T follicular helper cell (primary cell): Measurements from ENCODE around the gene KCNJ10.

Experiments used
- DNase-seq: peaks from one replicate; pipeline ENCODE4 v3.0.0-alpha.2; 2020; ENCODE audit warnings: low read depth

Gene KCNJ10

DNA sequence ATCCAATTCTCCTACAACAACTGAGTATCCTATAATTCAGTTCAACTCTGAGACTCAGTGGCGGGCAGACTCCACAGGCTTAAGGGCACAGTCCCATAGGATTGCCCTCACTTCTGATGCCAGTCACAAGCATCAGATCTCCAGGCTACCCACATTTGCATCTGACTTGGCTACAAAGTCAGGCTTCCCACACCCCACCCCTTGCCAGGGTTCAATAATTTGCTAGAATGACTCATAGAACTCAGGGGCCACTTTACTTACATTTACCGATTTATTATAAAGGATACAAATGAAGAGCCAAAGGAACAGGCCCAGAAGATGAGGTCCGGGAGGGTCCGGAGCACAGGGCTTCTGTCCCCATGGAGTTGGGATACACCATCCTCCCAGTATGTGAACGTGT is 80.0 kb downstream of the KCNJ10 start:
- no peak for DNase-seq

DNA sequence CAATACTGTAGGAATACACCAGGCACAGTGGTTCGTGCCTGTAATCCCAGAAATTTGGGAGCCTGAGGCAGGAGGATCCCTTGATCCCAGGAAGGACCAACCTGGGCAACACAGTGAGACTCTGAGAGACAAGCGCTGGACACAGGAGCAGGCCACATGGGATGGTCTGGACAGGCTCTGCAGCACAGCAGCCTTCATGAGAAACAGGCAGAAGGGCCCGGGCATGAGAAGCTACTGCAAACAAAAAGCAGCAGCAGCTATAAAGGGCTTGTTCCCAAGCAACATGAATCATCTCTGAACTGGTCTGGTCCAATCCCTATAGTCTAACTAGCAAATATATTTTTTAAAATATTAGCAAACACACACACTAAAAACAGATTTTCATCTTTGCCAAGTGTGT is 80.4 kb downstream of the KCNJ10 start:
- no peak for DNase-seq

DNA sequence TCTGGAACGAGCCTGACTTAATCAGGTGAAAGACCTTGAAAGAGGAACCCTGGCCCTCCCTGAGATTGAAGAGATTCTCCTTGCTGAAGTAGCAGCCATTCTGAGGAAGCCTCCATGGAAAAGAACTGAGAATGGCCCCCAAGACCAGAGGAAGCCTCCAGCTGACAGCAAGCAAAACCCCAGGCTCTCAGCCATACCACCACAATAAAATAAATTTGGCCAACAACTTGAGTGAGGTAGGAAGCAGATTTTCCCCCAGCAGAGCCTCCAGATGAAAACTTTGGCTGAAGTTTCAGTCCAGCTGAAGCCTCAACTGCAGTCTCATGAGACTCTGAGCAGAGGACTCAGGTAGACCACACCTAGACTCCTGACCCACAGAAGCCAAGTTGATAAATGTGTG is 82.0 kb downstream of the KCNJ10 start:
- DNase-seq, result no peak

DNA sequence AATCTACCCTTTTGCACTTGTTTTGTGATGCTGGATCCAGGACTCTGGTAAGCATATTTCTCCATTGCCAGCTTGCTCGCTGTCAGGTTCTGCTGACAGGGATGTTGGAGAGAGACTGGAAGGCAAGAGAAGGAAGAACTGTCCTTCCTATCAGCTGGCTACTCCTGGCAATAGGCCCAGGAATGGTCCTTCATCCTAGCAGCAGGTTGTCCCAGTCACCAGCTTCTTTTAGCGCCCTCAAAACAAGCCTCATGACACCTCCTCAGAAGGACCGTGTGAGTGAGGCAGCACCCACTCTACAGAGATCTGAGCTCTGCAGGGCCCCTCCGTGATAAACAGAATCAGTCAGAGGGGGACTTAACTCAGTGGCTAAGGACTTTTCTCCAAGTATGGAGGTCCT is 82.8 kb downstream of the KCNJ10 start:
- no peak for DNase-seq

DNA sequence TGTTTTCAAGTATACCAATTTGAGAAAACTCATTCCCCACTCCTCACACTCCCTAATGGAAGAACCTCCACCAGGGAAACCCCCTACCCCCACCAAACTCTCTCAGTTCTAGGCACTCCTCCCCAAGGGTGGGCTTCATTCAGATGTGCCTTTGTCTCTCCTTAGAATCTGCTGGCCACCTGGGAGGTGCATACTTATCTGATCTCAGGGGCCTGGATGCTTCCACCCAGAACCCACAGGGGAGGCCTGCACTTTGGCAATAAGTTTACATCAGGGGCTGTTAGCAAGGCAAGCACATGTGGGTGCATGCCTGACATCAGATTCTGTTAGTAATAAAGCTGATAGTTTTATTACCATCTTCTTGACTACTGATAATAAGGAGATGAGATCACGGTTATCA is 83.4 kb downstream of the KCNJ10 start:
- DNase-seq, result no peak

DNA sequence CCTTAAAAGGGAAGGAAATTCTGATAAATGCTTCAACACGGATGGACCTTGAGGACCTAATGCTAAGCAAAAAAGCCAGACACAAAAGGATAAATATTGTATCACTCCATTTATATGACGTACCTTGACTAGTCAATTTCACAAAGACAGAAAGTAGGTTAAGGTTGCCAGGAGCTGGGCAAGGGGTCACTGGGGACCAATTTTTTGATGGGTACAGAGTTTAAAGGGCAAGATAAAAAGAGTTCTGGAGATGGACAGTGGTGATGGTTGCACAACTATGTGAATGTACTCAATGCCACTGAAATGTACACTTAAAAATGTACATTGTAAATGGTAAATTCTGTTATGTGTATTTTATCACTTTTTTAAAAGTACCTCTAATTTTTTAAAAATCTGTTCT is 83.9 kb downstream of the KCNJ10 start:
- no peak for DNase-seq

DNA sequence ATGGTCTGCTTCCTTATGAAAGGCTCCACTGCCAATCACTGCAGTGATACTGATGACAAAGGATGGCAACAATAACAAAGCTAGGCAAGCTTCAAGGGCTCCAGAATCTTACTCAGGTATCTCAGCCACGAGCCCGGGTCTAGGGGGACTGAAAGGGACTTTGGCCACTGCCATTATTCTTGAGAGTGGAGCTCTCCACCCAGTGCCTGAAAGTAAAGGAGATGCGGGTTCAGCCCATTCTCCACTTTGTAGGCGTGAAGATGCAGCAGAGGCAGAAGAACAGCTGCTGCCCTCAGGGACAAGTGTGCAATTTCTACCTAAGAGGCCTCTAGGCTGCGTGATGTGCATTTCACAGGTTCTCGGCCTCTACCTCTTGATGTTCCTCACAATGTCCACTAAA is 84.5 kb downstream of the KCNJ10 start:
- no peak for DNase-seq

DNA sequence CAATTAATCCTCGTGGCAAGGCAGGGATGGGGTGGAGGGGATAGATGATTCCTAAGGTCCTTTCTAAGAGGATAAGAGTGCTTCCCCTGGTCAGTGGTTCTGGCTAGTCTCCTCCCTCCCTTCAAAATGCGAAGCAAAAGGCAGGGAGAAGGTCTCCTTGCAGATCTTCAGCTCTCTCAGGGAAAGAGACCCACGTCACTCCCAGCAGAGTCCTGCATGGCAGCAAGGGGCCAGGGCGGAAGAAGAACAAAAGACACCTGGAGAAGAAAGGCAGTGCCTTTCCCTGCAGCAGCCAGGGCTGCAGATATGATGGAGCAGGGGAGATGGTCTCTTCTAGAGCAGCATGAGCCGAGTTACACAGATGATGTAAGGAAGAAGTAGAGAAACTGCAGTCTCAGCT is 86.3 kb downstream of the KCNJ10 start:
- no peak for DNase-seq

DNA sequence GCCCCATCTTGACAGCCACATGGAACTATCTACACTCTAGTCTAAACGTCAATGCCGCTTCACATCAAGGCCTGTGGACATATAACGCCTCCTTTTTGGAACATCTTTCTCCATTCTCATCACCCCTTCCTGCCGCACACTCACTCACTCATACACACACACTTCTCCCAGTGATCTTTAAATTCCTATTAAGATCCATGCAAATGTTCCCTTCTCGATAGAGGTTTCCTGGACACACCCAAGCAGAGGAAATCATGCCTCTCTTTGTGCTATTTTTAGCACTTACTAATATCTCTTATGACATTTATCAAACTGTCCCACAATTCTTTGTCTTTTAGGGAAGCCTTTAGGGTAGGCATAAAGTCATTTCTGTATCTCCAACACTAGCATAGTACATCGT is 87.7 kb downstream of the KCNJ10 start:
- no peak for DNase-seq

DNA sequence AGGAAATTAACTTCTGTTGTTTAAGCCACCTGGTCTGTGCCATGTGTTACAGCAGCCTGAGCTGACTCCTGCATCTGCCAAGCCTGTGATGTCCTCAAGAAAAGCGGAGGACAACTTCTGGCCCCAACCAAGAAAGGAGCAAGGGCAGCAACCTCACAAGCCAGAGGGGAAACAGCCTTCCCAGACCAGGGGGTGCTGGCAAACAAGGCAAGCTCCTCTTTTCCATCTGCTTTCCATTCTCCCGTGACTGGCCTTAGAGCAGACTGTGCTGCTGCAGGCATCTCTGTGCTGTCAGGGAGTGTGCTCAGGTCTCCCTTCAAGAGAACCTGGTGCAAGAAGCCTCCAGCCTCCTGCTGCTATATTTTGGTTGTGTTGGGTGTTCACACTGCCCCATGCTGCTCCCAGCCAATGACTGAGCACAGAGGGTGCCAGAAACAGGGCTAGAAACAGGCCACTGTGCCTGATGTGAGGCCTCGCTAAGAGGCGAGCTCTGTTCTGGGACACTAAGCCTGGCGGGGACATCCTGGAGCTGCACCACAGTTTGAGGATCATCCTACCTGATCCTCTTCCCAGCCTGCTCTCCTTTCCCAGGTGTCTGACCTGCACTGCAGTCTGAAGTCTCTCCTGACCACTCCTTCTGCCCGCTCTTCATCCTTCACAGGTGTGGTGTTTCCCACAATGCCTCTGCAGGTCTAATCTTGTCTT is 88.5 kb downstream of the KCNJ10 start:
- DNase-seq, result no peak

DNA sequence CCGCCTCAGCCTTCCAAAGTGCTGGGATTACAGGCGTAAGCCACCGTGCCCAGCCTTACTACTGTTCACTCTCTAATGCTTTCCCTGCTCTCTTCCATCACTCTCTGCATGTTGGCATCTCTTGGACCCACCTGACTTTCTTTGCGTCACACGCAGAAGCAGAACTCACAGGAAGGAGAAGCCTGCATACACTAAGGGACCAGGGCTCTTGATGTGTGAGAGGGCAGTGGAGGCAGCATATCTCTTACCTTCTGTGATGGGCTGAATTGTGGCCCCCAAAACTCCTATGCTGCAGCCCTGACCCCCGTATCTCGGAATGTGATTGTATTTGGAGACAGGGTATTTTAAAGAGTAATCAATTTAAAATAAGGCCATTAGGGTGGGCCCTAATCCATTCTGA is 89.2 kb downstream of the KCNJ10 start:
- DNase-seq, result no peak

DNA sequence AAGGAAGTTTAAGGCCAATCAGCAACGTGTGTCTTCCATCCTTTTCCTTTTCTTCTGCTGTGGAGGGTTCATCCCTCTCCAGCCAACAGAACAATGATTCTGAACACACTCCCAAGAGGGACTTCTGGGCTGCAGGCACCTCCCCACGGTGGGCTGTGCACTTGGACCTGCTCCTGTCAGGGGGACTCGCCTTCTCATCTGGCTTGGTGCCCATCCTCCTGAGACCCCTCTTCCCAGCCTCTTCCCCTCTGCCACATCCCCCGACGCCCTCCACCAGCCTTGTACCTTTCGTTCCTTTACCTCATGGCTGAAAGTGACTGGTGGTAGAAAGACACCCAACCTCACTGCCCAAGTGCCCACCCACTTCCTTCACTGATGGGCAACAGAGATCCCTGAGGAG is 89.9 kb downstream of the KCNJ10 start:
- DNase-seq, result no peak

DNA sequence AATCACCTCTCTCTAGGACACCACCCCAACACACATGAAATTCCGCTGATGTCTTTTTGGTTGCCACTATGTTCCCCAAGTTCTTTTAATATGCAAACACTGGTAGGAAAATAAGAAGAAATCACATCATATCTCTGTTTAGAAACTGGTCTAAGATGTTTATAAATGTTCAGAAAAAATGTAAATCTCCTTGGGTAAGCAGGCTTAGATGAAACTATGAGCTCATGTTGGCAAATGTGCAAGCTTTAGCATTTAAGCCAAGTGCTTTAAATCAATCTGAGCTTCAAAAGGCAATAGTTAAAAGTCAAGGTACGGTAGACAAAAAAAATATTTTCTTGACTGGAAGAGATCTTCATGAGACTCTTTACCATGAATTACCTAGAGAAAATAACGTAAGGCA is 90.7 kb downstream of the KCNJ10 start:
- DNase-seq, result no peak

DNA sequence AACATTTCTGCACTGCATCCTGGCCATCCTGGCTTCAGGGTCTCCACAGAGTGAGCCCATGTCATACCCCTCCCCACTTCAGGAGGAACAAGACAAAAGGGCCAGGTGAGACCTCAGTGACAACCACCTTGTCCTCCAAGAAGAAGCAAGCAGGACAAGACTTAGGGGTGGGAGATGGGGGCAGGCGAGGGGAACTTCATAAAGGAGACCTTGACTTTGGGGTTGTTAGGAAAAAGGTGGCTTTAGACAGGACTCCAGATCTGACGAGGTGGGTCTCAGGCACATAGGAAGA is 91.9 kb downstream of the KCNJ10 start:
- DNase-seq, result no peak

DNA sequence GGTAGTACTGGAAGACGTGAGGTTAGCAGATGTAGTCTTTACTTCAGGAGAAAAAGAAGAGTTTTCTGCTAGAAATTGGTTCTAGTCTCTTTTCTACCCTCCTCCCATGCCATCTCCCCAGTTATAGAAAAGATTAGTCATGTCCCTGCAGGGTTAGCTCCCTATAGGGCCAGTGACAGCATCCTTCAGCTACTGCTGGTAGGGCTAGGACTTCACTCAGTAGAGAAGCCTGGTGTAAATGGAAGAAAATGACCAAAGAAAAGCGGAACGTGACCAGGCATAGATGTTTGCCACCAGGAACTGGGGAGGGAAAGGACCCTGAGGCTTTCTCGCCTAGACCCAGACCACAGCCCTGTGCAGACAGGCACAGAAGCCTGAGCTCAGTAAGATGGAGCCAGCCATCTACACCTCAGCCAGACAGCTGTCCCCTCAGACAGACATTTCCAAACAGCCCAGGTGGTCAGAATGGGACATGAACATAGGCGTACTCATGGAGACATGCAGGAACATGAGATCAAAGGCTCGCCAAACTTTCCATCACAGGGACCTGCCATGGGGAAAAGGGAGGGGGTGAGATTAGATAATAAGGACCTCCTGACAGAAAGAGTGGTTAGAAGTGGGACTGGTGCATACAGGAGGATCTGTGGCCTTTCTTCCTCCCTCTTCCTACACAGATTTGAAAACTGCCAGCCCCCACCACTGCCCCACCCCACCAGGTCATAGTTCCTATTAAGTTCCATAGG is 92.4 kb downstream of the KCNJ10 start:
- no peak for DNase-seq

DNA sequence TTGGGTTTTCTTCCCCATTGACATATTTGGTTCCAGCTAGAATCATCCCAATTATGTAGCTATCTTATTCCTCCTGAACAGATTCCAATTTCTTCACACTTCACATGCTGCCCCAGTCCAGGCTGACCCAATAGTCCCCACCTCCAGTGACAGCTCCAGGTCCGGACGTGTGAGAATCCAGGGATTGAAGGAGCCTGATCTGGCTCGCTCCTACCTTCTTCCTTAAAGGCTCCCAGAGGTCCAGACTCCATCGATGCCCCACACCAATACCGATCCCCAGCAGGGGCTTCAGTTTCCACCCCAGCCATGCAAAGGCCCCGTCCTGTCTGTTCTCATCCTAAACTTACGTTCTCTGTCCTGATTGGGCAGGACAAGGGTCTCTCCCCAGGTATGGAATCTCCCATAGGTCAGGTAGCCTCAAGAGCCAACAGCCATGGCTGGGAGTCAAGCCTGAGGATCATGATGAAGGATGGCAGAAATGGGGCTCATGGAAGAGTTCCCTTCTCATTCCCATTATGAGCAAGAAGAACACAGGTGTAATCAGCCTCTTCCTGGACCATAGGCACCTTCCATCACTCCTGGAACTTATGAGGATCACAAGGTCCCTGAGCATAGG is 95.5 kb downstream of the KCNJ10 start:
- DNase-seq, result no peak

DNA sequence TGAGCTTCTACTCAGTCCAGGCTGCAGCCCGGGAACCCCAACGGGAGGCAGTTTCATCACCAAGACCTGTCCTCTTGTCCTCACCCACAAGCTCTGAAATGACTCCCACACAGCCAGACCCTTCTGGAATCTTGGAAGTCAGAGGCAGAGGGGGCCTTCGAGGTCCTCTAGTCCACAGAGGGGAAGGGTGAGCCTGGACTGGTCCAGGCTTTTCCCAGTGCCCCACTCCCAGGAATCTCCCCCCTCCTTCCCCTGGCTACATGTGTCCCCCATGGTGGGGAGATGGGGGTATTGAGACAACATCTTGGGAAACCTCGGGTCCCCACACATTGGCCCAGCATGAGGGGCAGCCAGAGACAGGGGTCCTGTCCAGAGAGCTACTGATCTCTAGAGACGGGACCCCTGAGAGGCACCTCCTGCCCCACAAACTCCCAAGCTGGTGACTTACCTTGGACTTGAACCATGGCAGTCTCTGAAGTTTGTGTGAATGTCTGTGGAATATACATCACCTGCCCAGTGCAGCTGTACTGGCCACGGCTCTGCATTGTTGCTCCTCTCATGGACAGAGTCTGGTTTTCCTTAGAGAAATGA is 96.5 kb downstream of the KCNJ10 start:
- no peak for DNase-seq

DNA sequence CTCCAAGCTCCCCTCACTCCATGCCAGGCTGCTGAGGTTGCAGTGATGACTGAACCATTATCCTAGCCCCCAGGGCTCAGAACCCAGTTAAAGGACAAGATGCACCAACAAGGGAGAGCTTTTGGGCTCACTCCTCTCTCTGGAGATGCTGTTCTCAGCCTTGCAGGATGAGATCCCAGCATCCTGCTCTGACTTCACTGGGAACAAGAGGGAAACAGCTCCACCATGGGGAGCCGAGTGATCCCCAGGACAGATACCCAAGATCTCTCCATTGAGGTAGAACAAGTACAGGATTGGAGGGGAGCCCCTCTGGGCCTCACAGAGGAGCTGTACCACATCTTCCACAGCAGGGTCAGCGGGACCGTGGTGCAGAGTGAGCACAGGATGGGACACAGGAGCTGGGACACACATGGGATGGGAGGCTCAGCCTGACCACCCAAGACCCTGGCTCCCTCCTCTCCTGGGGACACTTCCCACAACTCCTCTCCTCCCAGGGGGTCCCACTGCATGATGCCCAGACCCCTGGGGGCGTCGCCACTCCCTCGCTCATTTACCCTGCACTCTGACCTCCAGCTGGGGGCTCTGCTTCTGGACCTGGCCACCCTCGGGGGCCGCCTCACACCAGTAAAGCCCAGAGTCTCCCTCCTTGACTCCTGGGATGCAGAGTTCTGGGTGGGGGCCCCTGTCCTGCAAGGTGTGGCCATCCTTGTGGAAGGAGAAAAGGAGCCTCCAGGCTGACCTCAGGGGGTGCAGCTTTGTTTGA is 97.3 kb downstream of the KCNJ10 start:
- no peak for DNase-seq

DNA sequence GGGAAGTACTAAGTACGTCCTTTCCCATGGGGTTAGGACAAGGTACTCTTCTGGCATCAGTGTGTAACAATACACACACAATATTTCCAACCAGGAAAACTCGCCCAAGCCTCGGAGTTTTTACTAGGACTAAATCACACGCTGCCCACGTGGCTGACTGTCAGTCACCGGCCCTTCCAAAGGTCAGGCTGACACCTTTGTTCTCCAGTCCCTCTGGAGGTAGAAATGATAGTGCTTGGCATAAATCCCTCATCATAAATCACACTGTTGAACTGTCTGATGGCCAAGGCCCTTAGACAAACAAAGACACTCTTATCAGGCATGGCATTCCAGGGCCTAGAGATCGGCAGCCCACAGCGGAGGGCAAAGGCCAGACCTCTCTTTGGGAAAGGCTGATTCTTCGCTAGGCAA is 99.0 kb downstream of the KCNJ10 start:
- no peak for DNase-seq

DNA sequence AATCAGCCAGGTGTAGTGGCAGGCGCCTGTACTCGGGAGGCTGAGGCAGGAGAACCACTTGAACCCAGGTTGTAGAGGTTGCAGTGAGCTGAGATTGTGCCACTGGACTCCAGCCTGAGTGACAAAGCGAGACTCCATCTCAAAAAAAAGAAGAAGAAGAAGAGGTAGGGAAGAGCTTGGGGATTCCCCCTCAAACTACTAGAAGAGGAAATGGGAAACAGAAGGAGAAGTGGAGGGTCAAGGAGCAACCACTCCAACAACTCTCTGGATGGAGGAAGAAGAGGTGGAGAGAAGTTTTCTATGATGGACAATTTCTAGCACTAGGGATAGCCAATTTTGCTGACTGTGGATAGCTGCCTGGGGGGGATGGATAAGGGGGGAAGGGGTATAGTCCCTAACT is 101.1 kb downstream of the KCNJ10 start:
- no peak for DNase-seq

DNA sequence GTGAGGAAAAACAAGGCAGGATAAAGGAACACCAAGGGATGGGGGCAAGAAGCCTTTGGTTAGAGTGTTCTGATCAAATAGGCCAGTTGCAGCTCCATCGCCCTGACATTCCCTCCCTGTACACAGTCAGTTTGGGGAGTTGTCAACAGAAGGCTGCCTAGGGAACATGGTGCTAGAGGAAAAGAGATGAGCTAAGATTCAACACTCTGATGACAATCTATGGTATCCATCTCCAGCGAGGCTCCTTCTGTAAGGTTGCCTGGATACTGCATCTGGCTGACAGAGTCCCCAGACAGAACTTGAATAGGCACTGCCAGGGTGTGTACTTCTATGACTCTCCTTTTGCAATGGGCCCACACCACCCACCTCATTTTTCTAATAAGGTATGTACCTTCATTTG is 104.7 kb downstream of the KCNJ10 start:
- DNase-seq, result no peak

DNA sequence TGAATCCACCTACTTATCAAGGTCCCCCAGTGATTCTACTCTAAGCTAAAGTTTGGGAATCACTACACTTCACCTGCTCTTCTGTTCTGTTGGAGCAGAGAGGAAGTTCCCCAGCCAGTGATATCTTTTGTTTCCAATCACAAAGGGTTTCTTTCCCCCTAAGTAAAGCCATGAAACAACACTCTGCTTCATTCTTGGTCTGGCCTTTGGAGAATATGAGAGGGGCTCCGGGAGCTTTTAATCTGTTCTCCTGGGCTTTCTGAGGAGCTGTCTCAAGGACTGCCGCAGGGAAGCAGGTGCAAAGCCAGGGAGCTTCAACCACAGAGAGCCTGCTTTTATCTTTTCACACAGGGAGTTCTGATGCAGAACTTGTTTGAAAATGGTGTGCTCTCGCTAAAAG is 105.8 kb downstream of the KCNJ10 start:
- no peak for DNase-seq

DNA sequence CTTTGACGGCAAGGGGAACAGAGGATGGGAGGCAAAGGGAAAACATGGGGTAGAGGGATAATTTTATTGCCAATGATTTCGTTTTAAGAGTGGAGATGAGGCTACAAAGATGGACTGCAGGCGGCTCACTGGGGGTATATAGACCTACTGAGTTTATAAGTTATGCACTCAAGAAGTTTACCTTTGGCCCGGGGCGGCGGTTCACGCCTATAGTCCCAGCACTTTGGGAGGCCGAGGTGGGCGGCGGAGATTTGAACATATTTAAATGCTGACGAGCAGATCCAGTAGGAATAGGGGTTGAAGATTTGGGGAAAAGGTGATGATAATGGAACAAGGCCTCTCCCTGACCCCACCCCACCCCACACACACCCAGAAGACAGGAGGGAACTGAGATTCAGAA is 107.8 kb downstream of the KCNJ10 start:
- no peak for DNase-seq
